Naive B cell (primary cell): Measurements from ENCODE around the gene GMNC. TPM values are rescaled to one million over a fixed set of nuclear protein-coding genes. Genes with fewer than 3 reads are reported as not detected.
"Not testable (repeated sequence)": the region's sequence is repeated elsewhere in the genome, so short reads cannot be mapped to it uniquely, and the experiment has no call there.

Source experiments
- ATAC-seq, 2 donors: fragments of 150-1000 bp; cut with Tn5 transposase; 2 replicates each; pipeline ENCODE4 v1.10.0; 2021; ENCODE audit warnings: low read depth in 2 of 2, mild to moderate bottlenecking in 2 of 2, moderate library complexity in 2 of 2
- DNase-seq: peaks from one replicate; pipeline ENCODE4 v3.0.0; 2022
- H3K27ac Mint-ChIP-seq, 6 donors: one replicate each; pipeline ENCODE4 v1.8.0; 2020 to 2022; ENCODE audit warnings: mild to moderate bottlenecking in 6 of 6, mixed read lengths in 6 of 6, moderate library complexity in 5 of 6, inconsistent platforms in 2 of 6
- H3K27me3 Mint-ChIP-seq, 3 donors: one replicate each; pipeline ENCODE4 v1.8.0; 2021 to 2022; ENCODE audit warnings: mixed read lengths in 3 of 3, mild to moderate bottlenecking in 1 of 3
- H3K36me3 Mint-ChIP-seq, 2 donors: one replicate each; pipeline ENCODE4 v1.8.0; 2020 to 2022; ENCODE audit warnings: mixed read lengths in 2 of 2, inconsistent platforms in 1 of 2, mild to moderate bottlenecking in 1 of 2
- H3K4me1 Mint-ChIP-seq, 3 donors: one replicate each; pipeline ENCODE4 v1.8.0; 2020 to 2022; ENCODE audit warnings: mixed read lengths in 3 of 3, inconsistent platforms in 1 of 3, mild to moderate bottlenecking in 1 of 3, moderate library complexity in 1 of 3
- H3K4me3 Mint-ChIP-seq, 8 donors: one replicate each; pipeline ENCODE4 v1.8.0; 2020 to 2022; ENCODE audit warnings: mild to moderate bottlenecking in 8 of 8, mixed read lengths in 8 of 8, moderate library complexity in 8 of 8, inconsistent platforms in 2 of 8
- H3K9me3 Mint-ChIP-seq, 7 donors: one replicate each; pipeline ENCODE4 v1.8.0; 2020 to 2022; ENCODE audit warnings: mixed read lengths in 7 of 7, mild to moderate bottlenecking in 5 of 7, inconsistent platforms in 2 of 7, moderate library complexity in 1 of 7
- polyA plus RNA-seq, 6 donors: library from polyadenylated mRNA; unstranded; fragments of 300-500 nt; fragmentation: Illumina TruSeq; gene quantifications; one replicate each; pipeline ENCODE4 v1.2.3, GENCODE V29; 2021; ENCODE audit warnings: low read depth in 6 of 6

Gene GMNC
- not detected for polyA plus RNA-seq

DNA sequence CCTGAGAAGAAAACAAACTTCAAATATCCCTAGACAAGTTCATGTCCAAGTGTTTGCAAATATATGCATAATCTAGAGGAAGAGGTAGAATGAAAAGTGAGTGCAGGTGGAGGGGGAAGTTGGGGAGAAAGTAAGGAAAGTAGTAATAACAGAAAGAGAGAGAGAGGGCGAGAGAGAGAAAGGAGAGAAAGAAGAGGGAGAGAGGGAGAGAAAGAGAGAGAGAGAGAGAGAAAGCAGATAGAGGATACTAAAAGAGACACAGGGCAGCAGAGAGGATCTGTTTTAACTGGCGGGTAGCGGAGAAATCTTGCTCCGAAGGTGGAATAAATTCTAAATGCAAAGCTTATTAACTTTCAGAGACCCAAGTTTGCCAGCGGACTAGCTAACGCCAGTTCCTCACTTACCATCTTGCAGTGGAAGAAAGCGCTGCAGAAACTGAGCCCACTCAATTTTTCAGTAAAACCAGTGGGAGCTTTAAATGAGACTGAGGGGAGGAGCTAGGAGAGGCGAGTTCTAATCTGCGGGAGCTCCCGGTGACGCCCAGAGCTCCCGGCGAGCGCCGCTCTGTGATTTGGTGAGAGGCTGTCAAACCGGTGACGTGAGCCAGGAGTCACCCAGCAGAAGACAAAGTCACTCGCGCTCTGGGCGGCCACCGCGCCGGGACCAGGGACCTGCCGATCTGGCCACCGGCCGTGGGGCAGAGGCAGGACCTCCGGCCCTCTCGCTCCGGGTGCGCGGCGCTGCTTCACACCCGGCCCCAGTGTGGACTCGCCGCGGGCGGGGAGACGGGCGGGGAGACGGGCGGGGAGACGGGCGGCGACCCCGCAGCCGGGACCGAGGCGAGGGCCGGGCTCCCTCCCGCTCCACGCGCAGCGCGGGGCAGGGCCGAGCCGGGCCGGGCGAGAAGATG, at the start of gene GMNC:
Gene GMNC, minus strand, starts transcription at position 486 of the 910 bp plus-strand sequence. Its CDS starts 79 bp downstream, at position 407.
- H3K9me3 Mint-ChIP-seq: peaks cover 0 to 4% (median 0%) of the 10 kb centered on the region in 7 donors
- peak; percentile 12 for DNase-seq
- H3K27ac Mint-ChIP-seq: no peak within 1 kb of the TSS
- H3K36me3 Mint-ChIP-seq: peaks cover 0 to 8% of the 10 kb centered on the region in 2 donors
- peak; percentile 74 to 87 for ATAC-seq
- H3K4me1 Mint-ChIP-seq: peaks cover 8 to 12% (median 9%) of the 10 kb centered on the region in 3 donors
- peak within 1 kb of the TSS; percentile 56 to 79 (median 64) for H3K4me3 Mint-ChIP-seq
- H3K27me3 Mint-ChIP-seq: peaks cover 46 to 54% (median 53%) of the 10 kb centered on the region in 3 donors

DNA sequence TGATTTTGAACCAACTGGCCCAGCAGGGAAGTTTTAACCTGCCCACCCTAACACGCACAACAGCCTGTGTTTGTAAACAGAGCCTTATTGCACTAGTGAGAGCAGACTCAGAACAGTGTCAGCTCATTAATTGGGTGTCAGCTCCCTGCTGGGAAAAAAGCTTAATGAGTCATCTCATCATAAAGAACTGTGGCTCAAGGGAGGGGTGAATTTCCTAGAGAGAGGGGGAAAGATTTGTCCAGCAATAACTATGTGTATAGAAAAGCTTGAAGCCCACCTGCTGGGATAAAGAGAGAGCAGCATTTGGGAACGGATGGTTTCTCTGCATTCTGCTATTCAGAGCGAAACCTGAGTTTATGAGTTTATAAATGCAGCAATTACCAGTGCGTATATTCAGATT, 48.9 kb upstream of the GMNC start:
- ATAC-seq: no peak
- Mint-ChIP-seq H3K9me3 (peaks cover 0 to 5% (median 0%) of the 10 kb centered on the region in 7 donors), H3K36me3 (no peaks in the 10 kb centered on the region), H3K27me3 (peaks cover 0 to 3% (median 0%) of the 10 kb centered on the region in 3 donors), H3K27ac (no peak overlapping the region), H3K4me3 (no peak overlapping the region), H3K4me1 (no peaks in the 10 kb centered on the region)
- DNase-seq: no peak

DNA sequence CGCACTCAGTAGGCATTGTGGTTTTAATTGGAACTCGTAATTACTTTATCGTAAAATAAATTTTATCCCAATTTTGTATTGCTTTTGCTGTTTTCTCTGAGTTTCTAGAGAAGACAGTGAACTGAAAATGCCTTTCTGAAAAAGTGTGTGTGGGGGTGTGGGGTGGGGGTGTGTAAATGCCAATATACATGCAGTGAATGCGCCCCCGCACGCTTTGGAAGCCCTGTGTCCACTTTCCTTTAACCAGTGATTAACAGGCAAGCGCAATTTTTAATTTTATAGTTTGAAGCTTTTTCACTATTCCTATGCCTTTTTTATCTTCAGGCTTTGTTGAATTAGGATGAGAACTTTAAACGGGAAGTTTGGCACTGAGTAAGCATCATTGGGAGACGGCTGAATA, 47.4 kb upstream of the GMNC start:
- no peak overlapping the region for H3K4me3 Mint-ChIP-seq
- no peak overlapping the region for H3K27ac Mint-ChIP-seq
- H3K4me1 Mint-ChIP-seq: no peaks in the 10 kb centered on the region
- no peaks in the 10 kb centered on the region for H3K36me3 Mint-ChIP-seq
- DNase-seq: no peak
- H3K27me3 Mint-ChIP-seq: peaks cover 0 to 3% (median 0%) of the 10 kb centered on the region in 3 donors
- ATAC-seq: no peak
- H3K9me3 Mint-ChIP-seq: peaks cover 0 to 16% (median 4%) of the 10 kb centered on the region in 7 donors

- Mint-ChIP-seq H3K4me3 (no peak overlapping the region), H3K27me3 (peaks cover 0 to 6% (median 0%) of the 10 kb centered on the region in 3 donors), H3K27ac (no peak overlapping the region), H3K36me3 (no peaks in the 10 kb centered on the region), H3K9me3 (peaks cover 12 to 62% (median 19%) of the 10 kb centered on the region in 7 donors), H3K4me1 (no peaks in the 10 kb centered on the region)
- ATAC-seq: no peak
- DNase-seq: no peak
Measured at GRCh38 chr3:190903156-190903555, 40.7 kb upstream of the GMNC start.

DNA sequence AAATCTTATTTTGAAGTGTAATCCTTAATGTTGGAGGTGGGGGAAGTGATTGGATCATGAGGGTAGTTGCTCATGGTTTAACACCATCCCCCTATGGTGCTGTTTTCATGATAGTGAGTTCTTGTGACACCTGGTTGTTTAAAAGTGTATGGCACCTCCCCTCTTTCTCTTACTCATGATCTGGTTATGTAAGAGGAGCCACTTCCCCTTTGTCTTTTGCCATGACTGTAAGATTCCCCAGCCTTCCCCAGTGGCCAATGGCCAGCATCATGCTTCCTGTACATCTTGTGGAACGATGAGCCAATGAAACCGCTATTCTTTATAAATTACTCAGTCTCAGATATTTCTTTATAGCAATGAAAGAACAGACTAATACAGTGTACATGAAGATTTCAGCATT, 39.8 kb upstream of the GMNC start:
- H3K36me3 Mint-ChIP-seq: no peaks in the 10 kb centered on the region
- H3K9me3 Mint-ChIP-seq: peaks cover 12 to 71% (median 23%) of the 10 kb centered on the region in 7 donors
- ATAC-seq (no peak), DNase-seq (no peak)
- H3K27me3 Mint-ChIP-seq: peaks cover 0 to 6% (median 0%) of the 10 kb centered on the region in 3 donors
- peak overlapping the region in 1 of 6 donors; percentile 32 for H3K27ac Mint-ChIP-seq
- H3K4me1 Mint-ChIP-seq: no peaks in the 10 kb centered on the region
- H3K4me3 Mint-ChIP-seq: no peak overlapping the region

GRCh38 chr3:190892395-190892902, 30.0 kb upstream of the GMNC start:
- DNase-seq (no peak), ATAC-seq (no peak)
- peaks cover 7 to 30% (median 14%) of the 10 kb centered on the region in 7 donors for H3K9me3 Mint-ChIP-seq
- peaks cover 0 to 9% (median 6%) of the 10 kb centered on the region in 3 donors for H3K27me3 Mint-ChIP-seq
- no peak overlapping the region for H3K4me3 Mint-ChIP-seq
- no peak overlapping the region for H3K27ac Mint-ChIP-seq
- H3K36me3 Mint-ChIP-seq: peaks cover 3 to 15% of the 10 kb centered on the region in 2 donors
- H3K4me1 Mint-ChIP-seq: no peaks in the 10 kb centered on the region

GRCh38 chr3:190886945-190887344, 24.5 kb upstream of the GMNC start:
- Mint-ChIP-seq H3K27me3 (peaks cover 4 to 11% (median 8%) of the 10 kb centered on the region in 3 donors), H3K4me3 (no peak overlapping the region), H3K9me3 (no peaks in the 10 kb centered on the region), H3K36me3 (no peaks in the 10 kb centered on the region), H3K27ac (no peak overlapping the region), H3K4me1 (no peaks in the 10 kb centered on the region)
- no peak for DNase-seq
- ATAC-seq: no peak

GRCh38 chr3:190883973-190884832, 21.7 kb upstream of the GMNC start:
- DNase-seq: peak; percentile 19
- no peak for ATAC-seq
- H3K4me1 Mint-ChIP-seq: no peaks in the 10 kb centered on the region
- H3K27ac Mint-ChIP-seq: no peak overlapping the region
- no peak overlapping the region for H3K4me3 Mint-ChIP-seq
- H3K27me3 Mint-ChIP-seq: peaks cover 4 to 8% (median 6%) of the 10 kb centered on the region in 3 donors
- H3K9me3 Mint-ChIP-seq: no peaks in the 10 kb centered on the region
- H3K36me3 Mint-ChIP-seq: no peaks in the 10 kb centered on the region

DNA sequence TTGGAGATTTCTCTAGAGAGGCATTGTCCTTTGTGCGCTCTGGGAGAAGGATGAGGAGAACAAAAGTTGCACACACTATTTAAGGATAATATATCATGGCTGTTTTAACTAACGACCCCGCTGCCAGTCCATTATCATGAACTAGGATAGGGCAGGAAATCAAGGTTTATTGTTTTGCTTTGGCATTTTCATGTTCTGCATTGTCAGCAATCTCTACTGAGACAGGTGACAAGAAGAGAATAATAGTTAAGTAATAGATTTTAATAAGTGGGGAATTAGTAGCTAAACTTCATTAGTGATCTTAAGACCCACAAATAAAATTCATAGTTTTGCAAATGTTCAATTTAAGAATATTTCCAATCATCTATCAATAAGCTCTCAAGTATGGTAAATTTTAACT, 20.6 kb upstream of the GMNC start:
- no peaks in the 10 kb centered on the region for H3K9me3 Mint-ChIP-seq
- no peaks in the 10 kb centered on the region for H3K36me3 Mint-ChIP-seq
- H3K27me3 Mint-ChIP-seq: peaks cover 4 to 8% (median 6%) of the 10 kb centered on the region in 3 donors
- DNase-seq (no peak), ATAC-seq (no peak)
- H3K4me3 Mint-ChIP-seq: no peak overlapping the region
- no peak overlapping the region for H3K27ac Mint-ChIP-seq
- no peaks in the 10 kb centered on the region for H3K4me1 Mint-ChIP-seq

DNA sequence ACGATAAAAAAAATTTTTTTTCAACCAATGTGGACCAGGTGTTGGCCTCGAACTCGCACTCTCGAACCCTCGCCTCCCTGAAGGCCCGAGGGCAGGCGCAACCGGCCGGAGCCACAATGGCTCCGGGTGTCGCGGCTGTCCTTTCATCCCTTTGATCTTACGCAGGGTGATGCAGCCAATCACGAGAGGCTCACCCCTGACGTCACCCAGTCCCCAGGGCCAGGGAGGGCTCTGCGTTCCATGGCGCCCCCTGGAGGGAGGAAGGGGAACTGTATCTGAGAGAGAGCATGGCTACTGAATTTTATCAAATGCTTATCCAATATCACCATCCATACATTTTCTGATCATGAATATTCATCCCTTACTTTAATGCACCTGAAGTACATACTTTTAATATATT, 15.4 kb upstream of the GMNC start:
- no peaks in the 10 kb centered on the region for H3K27me3 Mint-ChIP-seq
- ATAC-seq: no peak
- H3K36me3 Mint-ChIP-seq: no peaks in the 10 kb centered on the region
- H3K27ac Mint-ChIP-seq: no peak overlapping the region
- no peaks in the 10 kb centered on the region for H3K9me3 Mint-ChIP-seq
- no peak for DNase-seq
- no peak overlapping the region for H3K4me3 Mint-ChIP-seq
- H3K4me1 Mint-ChIP-seq: no peaks in the 10 kb centered on the region

- not testable (repeated sequence) for ATAC-seq, H3K4me1 Mint-ChIP-seq, H3K27me3 Mint-ChIP-seq, DNase-seq, H3K4me3 Mint-ChIP-seq, H3K27ac Mint-ChIP-seq, H3K36me3 Mint-ChIP-seq, H3K9me3 Mint-ChIP-seq
Measured at GRCh38 chr3:190876433-190876832, 13.9 kb upstream of the GMNC start.

- H3K9me3 Mint-ChIP-seq, H3K4me3 Mint-ChIP-seq, DNase-seq, H3K4me1 Mint-ChIP-seq, H3K27ac Mint-ChIP-seq, H3K36me3 Mint-ChIP-seq, H3K27me3 Mint-ChIP-seq, ATAC-seq: not testable (repeated sequence)
Measured at GRCh38 chr3:190875061-190875460, 12.6 kb upstream of the GMNC start.

DNA sequence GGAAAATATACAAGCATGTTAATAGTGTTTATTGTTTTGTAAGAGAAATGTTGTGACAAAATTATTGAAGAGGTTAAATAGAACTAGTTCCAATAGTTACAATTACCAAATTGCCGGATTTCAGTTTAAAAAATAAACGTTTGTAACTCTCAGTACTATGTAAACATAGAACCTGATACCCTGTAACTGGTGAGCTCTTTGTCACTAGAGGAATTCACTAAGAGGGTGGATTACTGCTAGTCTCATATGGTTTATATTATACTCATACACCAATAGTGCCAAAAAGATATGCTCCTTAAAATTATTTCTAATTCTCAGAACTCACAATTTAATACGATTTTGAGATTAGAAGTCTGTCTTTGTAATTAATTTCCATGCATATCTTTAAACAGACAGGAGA, 7.6 kb upstream of the GMNC start:
- no peak for ATAC-seq
- Mint-ChIP-seq H3K36me3 (no peaks in the 10 kb centered on the region), H3K4me3 (no peak overlapping the region), H3K9me3 (no peaks in the 10 kb centered on the region), H3K27ac (peak overlapping the region in 1 of 6 donors; percentile 18), H3K4me1 (no peaks in the 10 kb centered on the region), H3K27me3 (peaks cover 8 to 23% (median 12%) of the 10 kb centered on the region in 3 donors)
- DNase-seq: no peak
